PFSK-1 (cell line): Measurements from ENCODE around the gene E2F4.

Source experiments
- POLR2AphosphoS5 ChIP-seq: IDR thresholded peaks from 2 replicates; pipeline ENCODE4 v1.6.1; 2012; ENCODE audit warnings: low read depth, mild to moderate bottlenecking, control low read depth, low read length, moderate library complexity
- REST ChIP-seq, 2 experiments: IDR thresholded peaks; 2 replicates each; pipeline versions ENCODE4 v1.6.1 to v1.8.0; 2011 to 2012; ENCODE audit warnings: low read depth in 2 of 2, low read length in 2 of 2, control low read depth in 1 of 2, inconsistent platforms in 1 of 2, mild to moderate bottlenecking in 1 of 2, moderate library complexity in 1 of 2; ENCODE audit not compliant: insufficient read depth in 1 of 2
- TAF1 ChIP-seq: IDR thresholded peaks from 2 replicates; pipeline ENCODE4 v1.6.1; 2012; ENCODE audit warnings: low read length, control low read depth, borderline replicate concordance; ENCODE audit not compliant: insufficient read depth

- TF ChIP-seq POLR2AphosphoS5: no peak
- TF ChIP-seq REST (IDR thresholded peaks at IDR 0.05; ENCODE audit: insufficient read depth in 1 of 2, low read depth in 2 of 2, low read length in 2 of 2): no peak
- TF ChIP-seq TAF1: no peak
Observed at GRCh38 chr16:67210069-67210937, 18.3 kb downstream of the E2F4 start.
